Suprapubic skin (tissue), 4 donors: ENCODE data around the gene USHBP1. TPM values are rescaled to one million over a fixed set of nuclear protein-coding genes. Genes with fewer than 3 reads are reported as not detected.
A peak's percentile ranks its signal among the peaks of the same experiment; 100 is the strongest.

Experiments
- DNase-seq, 2 donors: peaks; one replicate each; pipeline ENCODE4 v3.0.0-alpha.2; 2019; ENCODE audit warnings: low spot score in 2 of 2
- H3K27ac ChIP-seq: fragments of 200-600 bp; sonication (generic); one replicate; pipeline ENCODE4 v1.5.1; 2019
- H3K27me3 ChIP-seq: fragments of 200-600 bp; sonication (generic); one replicate; pipeline ENCODE4 v1.5.1; 2019
- H3K36me3 ChIP-seq: fragments of 200-600 bp; sonication (generic); one replicate; pipeline ENCODE4 v1.5.1; 2019
- H3K4me1 ChIP-seq: fragments of 200-600 bp; sonication (generic); one replicate; pipeline ENCODE4 v1.5.1; 2019
- H3K4me3 ChIP-seq: fragments of 200-600 bp; sonication (generic); one replicate; pipeline ENCODE4 v1.5.1; 2019; ENCODE audit warnings: mild to moderate bottlenecking
- H3K9me3 ChIP-seq: fragments of 200-600 bp; sonication (generic); one replicate; pipeline ENCODE4 v1.5.1; 2019
- CTCF ChIP-seq, 2 donors: fragments of 200-600 bp in 1 of 2; fragments of 450-650 bp in 1 of 2; sonication (generic) in 1 of 2; IDR thresholded peaks; one replicate each; pipeline ENCODE4 v1.5.1; 2016 to 2019; ENCODE audit warnings: antibody characterized with exemption in 2 of 2, mild to moderate bottlenecking in 1 of 2, moderate library complexity in 1 of 2
- EP300 ChIP-seq: sonication (generic); formaldehyde crosslinking; IDR thresholded peaks from one replicate; pipeline ENCODE4 v1.6.1; 2017; ENCODE audit warnings: antibody characterized with exemption
- POLR2A ChIP-seq, 2 donors: fragments of 450-650 bp; IDR thresholded peaks; one replicate each; pipeline ENCODE4 v1.6.1; 2017; ENCODE audit warnings: antibody characterized with exemption in 2 of 2, mild to moderate bottlenecking in 2 of 2, moderate library complexity in 2 of 2
- POLR2AphosphoS5 ChIP-seq, 3 donors: sonication (generic); formaldehyde crosslinking; IDR thresholded peaks; one replicate each; pipeline ENCODE4 v1.6.1; 2017; ENCODE audit warnings: antibody characterized with exemption in 3 of 3
- WGBS: methylation state at CpG from one replicate; pipeline ENCODE4 v1.1.5; 2018; 5-methylcytosine and 5-hydroxymethylcytosine counted together
- total RNA-seq, 4 donors: library from RNA; depleted of rRNA; stranded (reverse); fragments of >200 nt; gene quantifications; one replicate each; pipeline ENCODE4 v1.1.0, GENCODE V29; 2016

Gene USHBP1
- total RNA-seq, 4 donors from 2014 or later = 1.2 to 8.4 (median 2.1) TPM

- H3K27me3 ChIP-seq = no peaks in the 10 kb centered on the region
- 4% methylated on average over 13 of the region's 100 CpGs for WGBS
Measured at GRCh38 chr19:17244618-17245534, 19.7 kb downstream of the USHBP1 start.

GRCh38 chr19:17243830-17244617 lies 20.5 kb downstream of the USHBP1 start:
- TF ChIP-seq EP300 (no peak), POLR2A (IDR thresholded peaks at IDR 0.05) (no peak), POLR2AphosphoS5 (IDR thresholded peaks at IDR 0.05) (no peak), CTCF (IDR thresholded peaks at IDR 0.05) (no peak)
- Histone ChIP-seq H3K4me3 (peak overlapping the region; percentile 82), H3K4me1 (peaks cover 47% of the 10 kb centered on the region), H3K36me3 (peaks cover 16% of the 10 kb centered on the region), H3K27ac (peak overlapping the region; percentile 83), H3K27me3 (no peaks in the 10 kb centered on the region), H3K9me3 (no peaks in the 10 kb centered on the region)
- 14% methylated on average over 29 of the region's 52 CpGs for WGBS
- no peak for DNase-seq

More at GRCh38 chr19:17244618-17245534, 19.7 kb downstream of the USHBP1 start:
- Histone ChIP-seq H3K9me3 (no peaks in the 10 kb centered on the region), H3K4me3 (peak overlapping the region; percentile 82), H3K27ac (peak overlapping the region; percentile 83), H3K4me1 (peaks cover 47% of the 10 kb centered on the region), H3K36me3 (peaks cover 13% of the 10 kb centered on the region)
- no peak for TF ChIP-seq EP300
- no peak for TF ChIP-seq POLR2AphosphoS5 (IDR thresholded peaks at IDR 0.05)
- TF ChIP-seq POLR2A (IDR thresholded peaks at IDR 0.05) = no peak
- no peak for TF ChIP-seq CTCF (IDR thresholded peaks at IDR 0.05)
- no peak for DNase-seq

- peaks cover 22% of the 10 kb centered on the region for H3K36me3 ChIP-seq
- H3K4me3 ChIP-seq = peak overlapping the region; percentile 82
- H3K27me3 ChIP-seq = no peaks in the 10 kb centered on the region
- H3K4me1 ChIP-seq = peaks cover 47% of the 10 kb centered on the region
- peak overlapping the region; percentile 83 for H3K27ac ChIP-seq
- WGBS = 25% methylated on average over 4 of the region's 8 CpGs
- no peak for DNase-seq
- H3K9me3 ChIP-seq = no peaks in the 10 kb centered on the region
- no peak for TF ChIP-seq POLR2A (IDR thresholded peaks at IDR 0.05)
- TF ChIP-seq CTCF (IDR thresholded peaks at IDR 0.05) = no peak
- TF ChIP-seq EP300 = no peak
- TF ChIP-seq POLR2AphosphoS5 (IDR thresholded peaks at IDR 0.05) = no peak
Measured at GRCh38 chr19:17243211-17243829, 21.2 kb downstream of the USHBP1 start.

GRCh38 chr19:17242431-17243208 lies 21.9 kb downstream of the USHBP1 start:
- H3K36me3 ChIP-seq = peaks cover 25% of the 10 kb centered on the region
- no peak overlapping the region for H3K27ac ChIP-seq
- DNase-seq = no peak
- H3K27me3 ChIP-seq = no peaks in the 10 kb centered on the region
- H3K9me3 ChIP-seq = no peaks in the 10 kb centered on the region
- peaks cover 40% of the 10 kb centered on the region for H3K4me1 ChIP-seq
- WGBS = 100% methylated on average over 2 of the region's 8 CpGs
- H3K4me3 ChIP-seq = no peak overlapping the region
- TF ChIP-seq POLR2AphosphoS5 (IDR thresholded peaks at IDR 0.05) (no peak), EP300 (no peak), POLR2A (IDR thresholded peaks at IDR 0.05) (no peak), CTCF (IDR thresholded peaks at IDR 0.05) (no peak)
